IMR-90 (cell line): ENCODE measurements around the gene NAE1. TPM values are rescaled to one million over a fixed set of nuclear protein-coding genes. Genes with fewer than 3 reads are reported as not detected.

ENCODE experiments used
- ATAC-seq: fragments of 200-7000 bp; cut with Tn5 transposase; 2 replicates; pipeline ENCODE4 v1.9.1; 2020; ENCODE audit warnings: low read depth, mild to moderate bottlenecking, moderate library complexity
- BruUV-seq: library from RNA; stranded (reverse); fragments of 400-500 nt; replicated peaks from 2 replicates; lab custom pipeline; 2021; lab: Mats Ljungman, UMichigan
- CTCF ChIA-PET: fragments of 300-600 bp; formaldehyde crosslinking; extraction: SDS; loops from one replicate; lab custom pipeline; 2021; ENCODE audit warnings: antibody characterized with exemption; lab: Yijun Ruan, JAX
- POLR2A ChIA-PET: fragments of 300-600 bp; sonication (Branson Sonifier 250); formaldehyde crosslinking; loops from one replicate; lab custom pipeline; 2022; ENCODE audit warnings: antibody characterized with exemption; ENCODE audit not compliant: unreplicated experiment; lab: Charles Lee
- DNase-seq: peaks from one replicate; pipeline ENCODE4 v3.0.0; 2013
- H2AFZ ChIP-seq: replicated peaks from 2 replicates; pipeline ENCODE3; 2013; ENCODE audit warnings: low read length, mild to moderate bottlenecking; ENCODE audit not compliant: poor library complexity
- H2AK5ac ChIP-seq: 2 replicates; pipeline ENCODE4 v1.6.1; 2013; ENCODE audit warnings: low read depth, low read length, inconsistent platforms
- H2AK9ac ChIP-seq: replicated peaks from 2 replicates; pipeline ENCODE3; 2013; ENCODE audit warnings: mild to moderate bottlenecking, low read depth, low read length, moderate library complexity; ENCODE audit not compliant: poor library complexity
- H2BK120ac ChIP-seq: 2 replicates; pipeline ENCODE4 v1.6.1; 2013; ENCODE audit warnings: low read depth, low read length, inconsistent platforms
- H2BK15ac ChIP-seq: 3 replicates; pipeline ENCODE4 v1.6.1; 2013; ENCODE audit warnings: low read depth, low read length, inconsistent platforms
- H2BK20ac ChIP-seq: 2 replicates; pipeline ENCODE4 v1.6.1; 2013; ENCODE audit warnings: low read depth, mild to moderate bottlenecking, inconsistent platforms, low read length, moderate library complexity
- H2BK5ac ChIP-seq: 2 replicates; pipeline ENCODE4 v1.6.1; 2013; ENCODE audit warnings: mild to moderate bottlenecking, low read depth, low read length, inconsistent platforms; ENCODE audit not compliant: poor library complexity, severe bottlenecking
- H3K14ac ChIP-seq: replicated peaks from 2 replicates; pipeline ENCODE4 v1.6.1; 2013; ENCODE audit warnings: low read depth, low read length, inconsistent platforms
- H3K18ac ChIP-seq: 2 replicates; pipeline ENCODE4 v1.6.1; 2013; ENCODE audit warnings: low read depth, low read length, control low read depth
- H3K23ac ChIP-seq: 2 replicates; pipeline ENCODE4 v1.6.1; 2013; ENCODE audit warnings: low read depth, low read length, inconsistent platforms
- H3K27ac ChIP-seq: 2 replicates; pipeline ENCODE4 v1.5.1; 2013; ENCODE audit warnings: mild to moderate bottlenecking, control low read depth, low read length; ENCODE audit not compliant: insufficient read depth
- H3K27me3 ChIP-seq: 2 replicates; pipeline ENCODE4 v1.6.1; 2013; ENCODE audit warnings: low read length; ENCODE audit not compliant: control insufficient read depth, insufficient read depth
- H3K36me3 ChIP-seq: 2 replicates; pipeline ENCODE4 v1.6.1; 2013; ENCODE audit warnings: low read length, mixed read lengths; ENCODE audit not compliant: control insufficient read depth, insufficient read depth
- H3K4ac ChIP-seq: 2 replicates; pipeline ENCODE4 v1.6.1; 2013; ENCODE audit warnings: low read depth, low read length, inconsistent platforms
- H3K4me1 ChIP-seq: 2 replicates; pipeline ENCODE4 v1.6.1; 2013; ENCODE audit warnings: low read length, mixed read lengths; ENCODE audit not compliant: control insufficient read depth, insufficient read depth
- H3K4me2 ChIP-seq: 2 replicates; pipeline ENCODE4 v1.6.1; 2013; ENCODE audit warnings: low read depth, mild to moderate bottlenecking, control low read depth, low read length, moderate library complexity
- H3K4me3 ChIP-seq: 2 replicates; pipeline ENCODE4 v1.5.1; 2013; ENCODE audit warnings: low read depth, mild to moderate bottlenecking, control low read depth, low read length, moderate library complexity; ENCODE audit not compliant: insufficient read depth
- H3K56ac ChIP-seq: 2 replicates; pipeline ENCODE4 v1.6.1; 2013; ENCODE audit warnings: low read length, inconsistent platforms; ENCODE audit not compliant: insufficient read depth; ENCODE audit errors: extremely low read depth
- H3K79me1 ChIP-seq, 2 experiments: 2 replicates each; pipeline ENCODE4 v1.6.1; 2013; ENCODE audit warnings: low read length in 2 of 2, inconsistent platforms in 1 of 2, low read depth in 1 of 2
- H3K9ac ChIP-seq: 2 replicates; pipeline ENCODE4 v1.6.1; 2013; ENCODE audit warnings: low read depth, low read length, control low read depth
- H3K9me1 ChIP-seq: 2 replicates; pipeline ENCODE4 v1.6.1; 2013; ENCODE audit warnings: low read length, inconsistent platforms; ENCODE audit not compliant: insufficient read depth
- H3K9me3 ChIP-seq: 2 replicates; pipeline ENCODE4 v1.6.1; 2013; ENCODE audit warnings: low read length; ENCODE audit not compliant: control insufficient read depth, insufficient read depth
- H4K20me1 ChIP-seq: 2 replicates; pipeline ENCODE4 v1.6.1; 2013; ENCODE audit warnings: low read length, inconsistent platforms; ENCODE audit not compliant: insufficient read depth
- H4K5ac ChIP-seq: 2 replicates; pipeline ENCODE4 v1.6.1; 2013; ENCODE audit warnings: mild to moderate bottlenecking, low read depth, low read length, control low read depth
- H4K8ac ChIP-seq, 2 experiments: 2 replicates each; pipeline ENCODE4 v1.6.1; 2013; ENCODE audit warnings: low read depth in 2 of 2, low read length in 2 of 2, control low read depth in 1 of 2, inconsistent platforms in 1 of 2
- H4K91ac ChIP-seq: 2 replicates; pipeline ENCODE4 v1.6.1; 2013; ENCODE audit warnings: low read depth, low read length, inconsistent platforms; ENCODE audit not compliant: insufficient read depth
- RFX5 ChIP-seq: IDR thresholded peaks from 2 replicates; pipeline ENCODE4 v1.8.0; 2012; ENCODE audit warnings: low read depth, mild to moderate bottlenecking, low read length, moderate library complexity
- WGBS, 2 experiments: methylation state at CpG; one replicate each; pipeline versions ENCODE4 v1.1.5 to v1.1.7; 2013; ENCODE audit warnings: missing lambda C conversion rate in 2 of 2; ENCODE audit not compliant: insufficient read length in 1 of 2; ENCODE audit errors: extremely low coverage in 2 of 2; 5-methylcytosine and 5-hydroxymethylcytosine counted together
- dilution Hi-C: fragments of 300-500 bp; cut with HindIII; formaldehyde crosslinking; loops from one replicate; pipeline ENCODE4 v1.14.3; 2018; ENCODE audit warnings: low sequenced_read_pairs; ENCODE audit not compliant: unreplicated experiment
- in situ Hi-C: fragments of 300-500 bp; cut with MboI; formaldehyde crosslinking; loops from 3 replicates; pipeline ENCODE4 v1.14.3; 2019; ENCODE audit warnings: low sequenced_read_pairs, inconsistent platforms, mixed read lengths
- intact Hi-C: fragments of 100-400 bp; cut with micrococcal nuclease; formaldehyde crosslinking; loops from 2 replicates; pipeline ENCODE4 v1.10.0; 2022
- polyA plus RNA-seq, 3 experiments: library from polyadenylated mRNA; depleted of rRNA; stranded (reverse); fragments of >200 nt; gene quantifications; 2 replicates each; pipeline ENCODE4 v1.2.3, GENCODE V29; 2012; ENCODE audit warnings: low replicate concordance in 1 of 3
- total RNA-seq: library from RNA; depleted of rRNA; stranded (reverse); fragments of >200 nt; gene quantifications from 2 replicates; pipeline ENCODE4 v1.2.3, GENCODE V29; 2012

The NAE1 gene
- total and polyA plus RNA-seq, 2 of the 4 experiments (the other 2 are of a cell fraction): 33.0 to 36.7 TPM

GRCh38 chr16:66856801-66857200 is 26.0 kb upstream of the NAE1 start:
- BruUV-seq: no TSS peak
- ATAC-seq (no peak), DNase-seq (no peak)
- H3K56ac ChIP-seq: no peak overlapping the region
- no peak overlapping the region for H2AK5ac ChIP-seq
- POLR2A ChIA-PET: no interaction called here
- H4K5ac ChIP-seq: no peak overlapping the region
- H2BK20ac ChIP-seq: no peak overlapping the region
- H4K8ac ChIP-seq: no peak overlapping the region
- in situ Hi-C loops: no loop called here
- dilution Hi-C loops: no loop called here
- no peaks in the 10 kb centered on the region for H3K79me1 ChIP-seq
- H3K27me3 ChIP-seq: peaks cover 13% of the 10 kb centered on the region
- no peak overlapping the region for H3K4me2 ChIP-seq
- no peaks in the 10 kb centered on the region for H3K36me3 ChIP-seq
- no peak overlapping the region for H3K4ac ChIP-seq
- no peak overlapping the region for H3K27ac ChIP-seq
- no peak overlapping the region for H2BK120ac ChIP-seq
- no peak overlapping the region for H3K4me3 ChIP-seq
- no peak overlapping the region for H3K18ac ChIP-seq
- intact Hi-C loops: no loop called here
- no peaks in the 10 kb centered on the region for H3K4me1 ChIP-seq
- H3K9me3 ChIP-seq: no peaks in the 10 kb centered on the region
- no peak overlapping the region for H4K91ac ChIP-seq
- H2BK5ac ChIP-seq: no peak overlapping the region
- no CpG with 5 or more reads among the region's 2 CpGs for WGBS, 2 experiments
- H2BK15ac ChIP-seq: no peak overlapping the region
- no peak overlapping the region for H3K9ac ChIP-seq
- no peak overlapping the region for H3K23ac ChIP-seq
- peaks cover 4% of the 10 kb centered on the region; the same call in 1 of the 2 replicates for H4K20me1 ChIP-seq
- H3K9me1 ChIP-seq: no peaks in the 10 kb centered on the region
- H2AK9ac ChIP-seq: no peak overlapping the region
- no peak overlapping the region for H3K14ac ChIP-seq
- CTCF ChIA-PET: interaction anchor here (1.1 to 1.6 kb wide), 3 partner anchors 11 to 26 kb away, joined by 3 to 6 read pairs (median 3); partner anchors contain the start of gene NAE1
- H2AFZ ChIP-seq: no peak overlapping the region
- TF ChIP-seq RFX5: no peak
